ENCODE data around the gene GALNT2.

Gene GALNT2

GRCh38 chr1:230146709-230147108 lies 79.7 kb downstream of the GALNT2 start:
- no peak for DNase-seq (ENCODE audit: low read depth)

- no peak for DNase-seq (ENCODE audit: low read depth)
Measured at GRCh38 chr1:230147253-230148125, 80.5 kb downstream of the GALNT2 start.

DNA sequence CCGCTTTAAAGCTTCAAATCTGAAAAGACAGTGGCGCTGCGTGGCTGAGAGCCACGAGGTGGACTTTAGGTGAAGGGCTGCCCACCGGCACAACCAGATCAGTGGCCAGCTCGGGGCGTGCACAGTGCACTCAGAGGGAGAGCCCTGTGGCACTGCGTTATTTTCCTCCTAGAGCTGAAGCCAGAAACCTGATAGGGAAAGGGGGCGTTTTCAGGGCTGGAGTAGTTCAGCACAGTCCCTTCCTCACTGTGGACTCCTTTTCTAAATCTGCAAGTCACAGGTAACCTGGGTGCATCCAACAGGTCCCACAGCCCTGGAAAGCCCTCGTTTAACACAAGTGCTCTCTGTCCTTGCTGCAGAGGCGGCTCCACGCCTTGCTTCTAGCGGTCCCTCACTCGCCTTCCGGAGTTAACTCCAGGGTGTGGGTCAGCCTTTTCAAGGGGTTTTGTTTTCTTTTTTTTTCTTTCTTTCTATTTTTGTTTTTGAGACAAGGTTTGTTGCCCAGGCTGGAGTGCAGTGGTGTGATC lies 81.2 kb downstream of the GALNT2 start:
- no peak for DNase-seq (ENCODE audit: low read depth)

DNA sequence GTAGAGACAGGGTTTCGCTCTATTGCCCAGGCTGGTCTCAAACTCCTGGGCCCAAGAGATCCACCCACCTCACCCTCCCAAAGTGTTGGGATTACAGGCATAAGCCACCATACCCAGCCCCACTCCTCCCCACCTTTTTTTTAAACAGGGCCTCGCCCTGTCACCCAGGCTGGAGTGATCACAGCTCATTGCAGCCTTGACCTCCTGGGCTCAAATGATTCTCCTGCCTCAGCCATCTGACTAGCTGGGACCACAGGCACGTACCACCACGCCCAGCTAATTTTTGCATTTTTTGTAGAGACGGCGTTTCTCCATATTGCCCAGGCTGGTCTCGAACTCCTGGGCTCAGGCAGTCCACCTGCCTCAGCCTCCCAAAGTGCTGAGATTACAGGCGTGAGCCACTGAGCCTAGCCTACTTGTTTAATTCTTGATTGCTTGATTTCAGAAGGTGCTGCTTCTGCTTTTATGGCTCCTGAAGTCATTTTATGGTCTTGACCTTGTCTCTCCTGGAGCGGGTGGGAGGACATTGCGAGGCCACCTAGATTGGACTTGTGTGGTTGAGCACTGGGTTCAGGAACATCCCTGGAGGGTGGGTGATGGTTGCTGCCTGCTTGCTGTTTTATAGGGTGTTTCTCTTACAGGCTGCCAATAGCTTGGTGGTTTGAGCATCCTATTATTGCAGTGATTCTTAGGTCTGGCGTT lies 81.9 kb downstream of the GALNT2 start:
- DNase-seq (ENCODE audit: low read depth), result no peak

DNA sequence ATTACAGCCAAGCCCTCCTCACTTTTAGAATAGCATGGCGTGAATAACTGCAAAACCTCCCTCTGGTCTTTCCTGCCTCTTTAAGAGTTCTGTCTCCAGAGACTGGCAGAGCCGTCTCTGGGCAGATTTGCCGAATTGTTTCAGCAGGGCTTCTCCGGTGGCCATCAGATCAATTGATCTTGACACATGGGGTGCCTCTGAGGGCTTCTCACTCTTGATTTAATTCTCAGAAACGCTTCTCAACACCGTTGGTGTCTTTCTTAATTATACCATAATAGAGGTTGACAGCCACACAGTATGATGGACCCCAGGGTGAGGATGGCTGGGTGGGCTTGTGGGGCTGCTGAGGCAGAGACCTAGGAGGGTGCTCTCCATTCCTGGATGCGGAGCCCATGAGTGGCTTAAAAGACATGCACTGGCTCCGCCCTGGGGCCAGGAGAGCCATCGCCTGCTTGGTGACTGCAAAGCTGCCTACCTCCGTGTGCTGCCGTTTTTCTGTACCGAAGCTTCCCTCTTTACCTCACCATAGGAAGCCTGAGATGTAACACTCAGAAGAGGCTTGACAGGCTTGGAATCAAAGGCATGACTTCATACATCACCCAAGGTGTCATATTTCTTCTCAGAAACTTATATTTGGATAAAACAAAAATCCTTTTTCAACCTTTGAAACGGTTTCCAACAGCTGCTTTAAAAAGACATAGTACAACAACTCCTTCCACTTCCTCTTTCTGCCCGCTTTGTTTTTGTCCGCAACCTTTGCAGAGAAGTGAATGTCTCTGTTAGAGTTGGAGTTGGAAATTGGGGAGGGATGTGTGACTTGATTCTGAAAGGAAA lies 82.9 kb downstream of the GALNT2 start:
- DNase-seq (ENCODE audit: low read depth), result no peak

DNA sequence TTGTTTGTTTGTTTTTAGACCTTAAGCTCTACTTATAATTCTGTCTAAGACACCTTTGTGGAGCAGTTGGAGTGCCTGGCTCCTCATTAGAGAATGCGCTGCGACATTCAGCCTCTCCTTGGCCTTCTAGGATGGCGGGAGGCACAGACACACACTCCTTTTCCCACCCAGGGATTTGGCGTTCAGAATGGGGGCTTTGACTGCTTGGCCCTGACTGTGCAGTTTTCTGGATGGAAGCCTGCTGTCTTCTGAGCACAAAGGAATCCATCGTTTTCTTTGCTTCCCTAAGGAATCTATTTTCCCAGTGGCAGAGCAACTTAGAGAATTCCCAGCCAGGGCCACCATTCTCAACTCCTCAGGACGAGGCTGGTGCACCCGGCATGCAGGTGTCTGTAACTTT lies 83.6 kb downstream of the GALNT2 start:
- DNase-seq (ENCODE audit: low read depth), result no peak

DNA sequence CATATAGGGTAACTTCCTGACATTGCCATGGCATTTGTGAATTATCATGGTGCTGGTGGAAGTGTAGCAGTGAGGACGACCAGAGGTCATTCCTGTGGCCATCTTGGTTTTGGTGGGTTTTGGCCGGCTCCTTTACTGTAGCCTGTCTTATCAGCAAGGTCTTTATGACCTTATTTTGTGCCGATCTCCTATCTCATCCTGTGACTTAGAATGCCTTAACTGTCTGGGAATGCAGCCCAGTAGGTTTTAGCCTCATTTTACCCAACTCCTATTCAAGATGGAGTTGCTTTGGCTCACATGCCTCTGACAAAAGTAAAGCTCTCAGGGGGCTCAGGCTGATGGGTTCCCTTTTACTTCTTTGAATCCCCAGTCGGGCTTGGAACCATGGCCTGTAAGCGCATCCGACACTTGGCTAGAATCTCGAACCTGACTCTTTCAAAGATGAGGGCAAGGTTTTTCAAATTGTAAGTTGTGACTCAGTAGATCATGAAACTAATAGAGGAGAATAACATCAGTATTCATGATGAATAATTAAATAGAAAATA lies 85.0 kb downstream of the GALNT2 start:
- DNase-seq (ENCODE audit: low read depth), result no peak

GRCh38 chr1:230152999-230153398 lies 86.0 kb downstream of the GALNT2 start:
- DNase-seq (ENCODE audit: low read depth), result no peak

- no peak for DNase-seq (ENCODE audit: low read depth)
Measured at GRCh38 chr1:230153641-230154296, 86.7 kb downstream of the GALNT2 start.

DNA sequence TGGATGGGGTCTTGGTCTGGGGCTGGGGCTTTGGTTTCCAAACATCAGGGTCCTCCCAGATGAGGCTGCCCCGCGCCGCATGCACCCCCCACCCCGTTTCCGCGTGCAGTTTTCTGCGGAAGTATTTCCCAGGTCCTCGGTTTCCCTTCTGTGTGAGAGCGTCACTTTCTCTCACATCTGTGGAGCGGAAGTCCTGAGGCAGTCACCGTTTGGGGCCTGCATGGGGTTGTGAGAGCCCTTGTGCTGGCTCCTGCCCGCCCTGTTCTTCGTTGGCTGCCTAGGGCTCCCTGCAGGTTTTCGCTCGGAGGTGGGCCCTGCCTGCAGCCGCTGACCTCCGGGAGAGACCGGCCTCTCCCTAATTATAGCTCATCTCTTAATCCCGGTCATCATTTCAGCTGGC lies 88.0 kb downstream of the GALNT2 start:
- no peak for DNase-seq (ENCODE audit: low read depth)

DNA sequence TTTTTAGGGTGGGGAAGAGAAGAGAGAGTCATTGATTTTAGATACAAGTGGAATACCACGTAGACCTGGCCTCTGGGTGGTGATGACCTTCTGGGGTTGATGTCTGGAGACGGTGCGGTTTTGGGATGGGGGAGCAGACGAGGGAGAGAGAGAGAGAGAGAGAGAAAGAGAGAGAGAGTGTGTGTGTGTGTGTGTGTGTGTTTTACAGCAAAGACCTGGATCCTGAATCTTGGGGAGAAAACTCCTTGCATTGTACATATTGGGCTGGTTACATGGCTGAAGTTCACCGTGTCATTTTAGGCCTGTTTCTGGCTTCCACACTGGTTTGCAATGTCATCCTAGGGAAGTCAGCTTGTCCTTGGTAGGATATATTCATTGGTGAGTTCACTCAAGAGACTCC lies 89.0 kb downstream of the GALNT2 start:
- no peak for DNase-seq (ENCODE audit: low read depth)

DNA sequence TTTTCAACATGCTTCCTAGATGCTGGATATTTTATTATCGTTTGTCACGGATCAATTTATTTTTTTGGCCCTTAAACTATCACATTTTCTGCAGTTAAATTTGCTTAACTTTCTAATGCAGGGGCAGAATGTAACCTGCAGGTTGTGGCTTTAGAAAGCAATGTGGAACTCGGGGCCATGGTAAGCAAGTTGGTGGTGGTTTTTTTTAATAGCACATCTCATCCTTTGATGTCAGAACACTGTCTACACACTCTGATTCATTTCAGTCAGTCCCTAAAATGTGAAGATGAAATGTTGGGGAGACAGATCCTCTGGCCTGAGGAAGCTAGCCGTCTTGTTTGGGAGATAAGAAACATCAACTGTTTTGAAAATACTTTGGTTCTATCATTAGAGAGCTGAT lies 89.5 kb downstream of the GALNT2 start:
- no peak for DNase-seq (ENCODE audit: low read depth)

- DNase-seq (ENCODE audit: low read depth), result no peak
Measured at GRCh38 chr1:230157420-230158390, 90.7 kb downstream of the GALNT2 start.

- no peak for DNase-seq (ENCODE audit: low read depth)
Measured at GRCh38 chr1:230158415-230159291, 91.6 kb downstream of the GALNT2 start.

DNA sequence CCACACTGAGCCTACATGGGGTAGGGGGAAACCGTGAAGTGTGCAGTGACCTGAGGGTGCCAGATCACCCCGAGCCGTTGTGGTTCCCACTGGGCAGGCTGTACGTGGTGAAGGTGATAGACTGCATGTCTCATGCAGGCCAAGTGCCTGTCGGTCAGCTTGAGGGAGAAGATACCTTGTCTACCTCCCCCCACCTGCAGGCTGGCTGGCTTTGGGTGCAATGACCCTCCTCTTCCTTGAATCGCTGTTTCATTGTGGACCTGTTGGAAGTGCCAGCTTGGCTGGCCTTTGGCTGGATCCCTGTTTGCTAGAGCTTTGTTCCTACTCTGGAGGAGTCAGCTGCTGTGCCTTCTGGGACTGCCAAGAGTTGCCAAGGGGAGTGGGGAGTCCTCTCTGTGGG lies 92.5 kb downstream of the GALNT2 start:
- DNase-seq (ENCODE audit: low read depth), result no peak

GRCh38 chr1:230160957-230161771 lies 94.1 kb downstream of the GALNT2 start:
- no peak for DNase-seq (ENCODE audit: low read depth)

DNA sequence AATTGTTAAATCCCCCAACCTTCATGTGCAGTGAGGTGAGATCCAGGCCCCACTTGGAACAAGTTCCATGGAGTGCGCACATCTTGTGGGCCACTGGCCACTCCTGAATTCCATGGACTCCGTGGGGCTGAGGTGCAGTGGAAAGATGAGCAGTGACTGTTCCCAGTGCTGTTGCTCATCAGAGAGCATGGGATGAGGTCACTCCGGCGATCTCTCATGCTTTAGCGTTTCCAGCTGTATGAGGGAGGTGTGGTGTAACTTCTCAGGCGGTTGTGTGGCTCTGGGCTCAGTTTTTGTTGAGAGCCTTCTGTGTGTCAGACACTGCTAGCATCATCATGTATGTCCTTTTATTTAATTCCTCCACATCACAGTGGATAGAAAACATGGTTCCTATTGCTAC lies 96.2 kb downstream of the GALNT2 start:
- peak; percentile 87 for DNase-seq (ENCODE audit: low read depth)

GRCh38 chr1:230163719-230164118 lies 96.7 kb downstream of the GALNT2 start:
- no peak for DNase-seq (ENCODE audit: low read depth)
